ENCODE measurements around the gene PLA2G12B. TPM values are rescaled to one million over a fixed set of nuclear protein-coding genes. Genes with fewer than 3 reads are reported as not detected.

Gene PLA2G12B
- total RNA-seq, 1 experiment from 2014 or later = not detected

GRCh38 chr10:72953687-72954086 is 919 bp downstream of the PLA2G12B start:
- Mint-ChIP-seq H3K4me1 (ENCODE audit: insufficient read depth, unreplicated experiment) (no peaks in the 10 kb centered on the region), H3K27ac (ENCODE audit: low read depth, unreplicated experiment) (no peak overlapping the region)
- intact Hi-C loops (cut with micrococcal nuclease) = no loop called here

GRCh38 chr10:72952642-72953158 is 1.9 kb downstream of the PLA2G12B start:
- intact Hi-C loops (cut with micrococcal nuclease) = no loop called here
- H3K27ac Mint-ChIP-seq (ENCODE audit: low read depth, unreplicated experiment) = no peak overlapping the region
- POLR2A ChIA-PET = interaction anchor here (0.6 kb wide), 1 partner anchor 9 kb away, joined by 4 read pairs; no protein-coding TSS in a partner anchor
- no peaks in the 10 kb centered on the region for H3K36me3 Mint-ChIP-seq (ENCODE audit: insufficient read depth, unreplicated experiment)
- no TSS peak for BruUV-seq (replicated peaks)
- CTCF ChIA-PET = interaction anchor here (0.8 kb wide), 1 partner anchor 588 kb away, joined by 3 read pairs; no protein-coding TSS in a partner anchor
- H3K4me3 Mint-ChIP-seq (ENCODE audit: unreplicated experiment) = no peak overlapping the region
- TF ChIP-seq CTCF (IDR thresholded peaks at IDR 0.05; ENCODE audit: unreplicated experiment) = no peak
- no peaks in the 10 kb centered on the region for H3K9me3 Mint-ChIP-seq (ENCODE audit: unreplicated experiment)
- no peaks in the 10 kb centered on the region for H3K4me1 Mint-ChIP-seq (ENCODE audit: insufficient read depth, unreplicated experiment)
- no peaks in the 10 kb centered on the region for H3K27me3 Mint-ChIP-seq (ENCODE audit: insufficient read depth, unreplicated experiment)
- DNase-seq (ENCODE audit: unreplicated experiment) = no peak

More at GRCh38 chr10:72953687-72954086, 919 bp downstream of the PLA2G12B start:
- H3K4me3 Mint-ChIP-seq (ENCODE audit: unreplicated experiment) = no peak overlapping the region
- no peaks in the 10 kb centered on the region for H3K9me3 Mint-ChIP-seq (ENCODE audit: unreplicated experiment)
- POLR2A ChIA-PET = interaction anchor here (0.6 to 0.7 kb wide), 2 partner anchors 8 to 76 kb away, joined by 4 read pairs; no protein-coding TSS in a partner anchor
- no peak for TF ChIP-seq CTCF (IDR thresholded peaks at IDR 0.05; ENCODE audit: unreplicated experiment)
- no TSS peak for BruUV-seq (replicated peaks)
- DNase-seq (ENCODE audit: unreplicated experiment) = no peak
- H3K36me3 Mint-ChIP-seq (ENCODE audit: insufficient read depth, unreplicated experiment) = no peaks in the 10 kb centered on the region
- CTCF ChIA-PET = interaction anchor here (0.6 to 0.8 kb wide), 3 partner anchors 11 to 589 kb away, joined by 3 read pairs; no protein-coding TSS in a partner anchor
- no peaks in the 10 kb centered on the region for H3K27me3 Mint-ChIP-seq (ENCODE audit: insufficient read depth, unreplicated experiment)

- TF ChIP-seq CTCF (IDR thresholded peaks at IDR 0.05; ENCODE audit: unreplicated experiment) = no peak
- Mint-ChIP-seq H3K27ac (ENCODE audit: low read depth, unreplicated experiment) (no peak overlapping the region), H3K36me3 (ENCODE audit: insufficient read depth, unreplicated experiment) (no peaks in the 10 kb centered on the region), H3K9me3 (ENCODE audit: unreplicated experiment) (no peaks in the 10 kb centered on the region), H3K4me1 (ENCODE audit: insufficient read depth, unreplicated experiment) (no peaks in the 10 kb centered on the region), H3K27me3 (ENCODE audit: insufficient read depth, unreplicated experiment) (no peaks in the 10 kb centered on the region), H3K4me3 (ENCODE audit: unreplicated experiment) (no peak overlapping the region)
- POLR2A ChIA-PET = no interaction called here
- no peak for DNase-seq (ENCODE audit: unreplicated experiment)
- CTCF ChIA-PET = no interaction called here
- intact Hi-C loops (cut with micrococcal nuclease) = no loop called here
- no TSS peak for BruUV-seq (replicated peaks)
Measured at GRCh38 chr10:72952189-72952588, 2.4 kb downstream of the PLA2G12B start.

- no peak overlapping the region for H3K27ac Mint-ChIP-seq (ENCODE audit: low read depth, unreplicated experiment)
- intact Hi-C loops (cut with micrococcal nuclease) = no loop called here
- H3K27me3 Mint-ChIP-seq (ENCODE audit: insufficient read depth, unreplicated experiment) = no peaks in the 10 kb centered on the region
- H3K4me3 Mint-ChIP-seq (ENCODE audit: unreplicated experiment) = no peak overlapping the region
- POLR2A ChIA-PET = no interaction called here
- no peak for DNase-seq (ENCODE audit: unreplicated experiment)
- H3K36me3 Mint-ChIP-seq (ENCODE audit: insufficient read depth, unreplicated experiment) = no peaks in the 10 kb centered on the region
- no peaks in the 10 kb centered on the region for H3K9me3 Mint-ChIP-seq (ENCODE audit: unreplicated experiment)
- no peaks in the 10 kb centered on the region for H3K4me1 Mint-ChIP-seq (ENCODE audit: insufficient read depth, unreplicated experiment)
- TF ChIP-seq CTCF (IDR thresholded peaks at IDR 0.05; ENCODE audit: unreplicated experiment) = no peak
- CTCF ChIA-PET = no interaction called here
- no TSS peak for BruUV-seq (replicated peaks)
Measured at GRCh38 chr10:72951760-72952159, 2.8 kb downstream of the PLA2G12B start.
